Hematopoietic multipotent progenitor cell treated with erythropoietin and hydrocortisone succinate and interleukin-3 and kit ligand, for 4 days (in vitro differentiated cells): ENCODE data around the gene EXOC3.
"Not testable (repeated sequence)": the region's sequence is repeated elsewhere in the genome, so short reads cannot be mapped to it uniquely, and the experiment has no call there.

ENCODE experiments used
- DNase-seq: peaks from one replicate; pipeline ENCODE4 v3.0.0-alpha.2; 2015

The EXOC3 gene

DNA sequence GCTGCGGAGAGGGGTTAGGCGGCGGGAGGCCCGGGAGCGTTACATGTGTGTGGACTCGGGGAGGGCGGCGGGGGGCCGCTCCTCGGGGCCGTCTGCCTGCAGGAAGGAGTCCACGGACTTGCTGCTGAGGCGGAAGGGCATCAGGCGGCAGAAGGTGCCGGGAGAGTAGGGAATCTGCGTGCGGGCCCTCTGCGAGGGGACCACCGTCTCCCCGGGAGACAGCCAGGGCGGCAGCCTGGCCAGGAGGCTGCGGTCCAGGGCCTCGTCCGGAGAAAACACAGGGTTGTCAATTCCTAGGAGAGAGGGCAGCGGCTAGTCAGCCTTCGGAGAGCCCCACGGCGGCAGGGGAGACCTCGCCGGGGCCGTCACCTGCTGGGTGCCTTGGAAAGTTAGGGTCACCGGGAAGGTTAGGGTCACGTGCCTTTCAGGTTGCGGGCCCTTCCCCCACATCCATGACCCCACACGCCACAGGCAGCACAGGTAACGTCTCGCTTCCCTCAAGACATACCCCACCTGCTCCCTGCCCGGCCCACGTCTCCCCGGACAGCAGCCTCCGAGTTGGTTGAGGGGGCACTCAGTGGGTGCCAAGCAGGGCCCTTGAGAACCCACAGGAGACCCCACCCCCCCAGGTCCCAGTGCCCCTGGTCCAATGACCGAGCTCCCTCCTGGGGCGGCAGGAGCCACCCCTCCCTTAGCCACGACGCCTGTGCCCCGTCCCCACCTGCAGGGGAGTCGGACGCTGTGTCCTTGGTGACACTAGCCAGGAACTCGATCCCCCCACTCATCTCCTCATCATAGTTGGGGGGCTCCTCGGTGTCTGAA is 32.1 kb downstream of the EXOC3 start:
- DNase-seq = no peak

DNA sequence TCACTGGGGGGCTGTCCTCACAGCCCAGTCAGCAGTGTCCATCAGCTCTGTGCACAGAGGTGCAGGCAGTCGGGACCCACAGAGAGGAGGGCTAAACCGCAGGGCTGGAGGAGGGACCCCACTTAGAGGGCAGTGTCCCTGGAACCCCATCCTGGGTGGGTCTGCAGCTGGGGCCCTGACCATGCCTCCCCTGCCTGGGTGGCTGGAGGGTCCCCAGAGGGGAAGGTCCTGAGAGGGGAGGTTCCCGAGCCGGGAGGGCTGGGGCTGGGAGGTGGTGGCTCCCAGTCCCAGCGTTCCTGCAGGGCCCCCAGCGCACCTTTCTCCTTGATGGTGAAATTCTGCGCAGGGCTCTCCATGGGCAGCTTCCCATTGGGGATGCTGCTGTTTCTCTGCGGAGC is 32.7 kb downstream of the EXOC3 start:
- DNase-seq = no peak

DNA sequence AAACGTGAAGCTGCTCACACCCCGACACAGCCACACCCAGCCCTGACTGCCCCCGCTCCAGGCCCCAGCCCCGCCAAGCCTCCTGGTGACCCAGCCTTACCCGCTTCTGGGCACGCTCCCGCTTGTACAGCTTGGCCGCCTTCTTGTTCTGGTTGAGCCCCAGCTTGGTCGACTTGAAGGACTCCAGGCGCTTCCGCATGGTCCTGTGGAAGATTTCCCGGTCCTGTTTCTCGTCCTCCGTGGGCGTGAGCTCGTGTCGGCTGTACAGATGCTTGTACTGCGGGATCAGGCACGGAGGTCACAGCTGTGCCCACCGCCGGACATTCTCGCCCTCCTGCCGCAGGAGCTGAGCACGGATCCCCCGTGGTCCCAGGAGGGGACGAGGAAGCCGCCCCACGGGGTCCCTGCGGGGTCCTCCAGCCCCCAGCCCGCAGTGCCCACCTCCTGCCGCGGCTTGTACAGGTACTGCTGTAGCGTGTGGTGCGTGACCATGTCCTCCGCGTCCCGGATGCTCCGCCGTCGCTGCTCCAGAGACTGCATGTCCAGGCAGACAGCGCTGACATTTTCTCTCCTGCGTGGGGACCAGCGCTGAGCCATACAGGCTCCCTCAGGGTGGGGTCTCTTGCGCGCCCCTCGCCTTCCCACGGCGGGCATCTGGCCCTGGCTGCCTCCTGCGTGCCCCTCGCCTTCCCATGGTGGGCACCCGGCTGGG is 33.3 kb downstream of the EXOC3 start:
- no peak for DNase-seq

DNA sequence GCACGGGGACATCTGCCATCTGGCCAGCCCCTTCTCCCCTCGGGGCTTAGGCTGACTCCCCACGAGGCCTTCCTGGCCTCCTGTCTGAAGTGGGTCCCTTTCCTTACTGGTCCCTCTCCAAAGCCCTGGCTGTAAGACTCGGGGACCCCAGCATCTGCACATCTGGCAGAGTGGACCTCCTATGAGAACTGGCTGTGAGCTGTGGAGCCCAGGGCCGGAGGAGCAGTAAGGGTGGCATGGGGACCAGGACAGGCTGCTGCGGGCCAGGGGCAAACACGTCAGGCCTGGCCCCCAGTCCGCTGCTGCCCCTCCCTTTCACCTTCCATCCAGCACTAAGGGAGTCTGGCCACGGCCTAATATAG is 33.8 kb downstream of the EXOC3 start:
- DNase-seq = no peak

DNA sequence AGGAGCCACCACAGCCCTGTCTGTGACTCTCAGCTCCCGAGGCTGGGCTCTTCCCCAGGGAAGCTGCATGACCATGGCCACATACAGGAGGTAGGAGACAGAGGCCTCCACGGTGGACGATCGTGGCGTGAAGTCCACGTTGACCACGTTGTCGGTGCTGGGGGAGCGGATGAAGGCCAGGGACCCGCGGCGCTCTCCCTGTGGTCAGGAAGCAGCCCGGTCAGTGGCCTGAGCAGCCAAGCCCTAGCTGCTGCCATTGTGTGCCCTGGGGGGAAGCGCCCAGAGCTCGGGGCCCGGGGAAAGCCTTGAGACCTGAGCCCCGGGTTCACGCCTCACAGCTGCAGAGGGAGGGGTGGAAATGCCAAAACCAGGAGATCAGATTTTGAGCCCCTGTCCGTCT is 34.3 kb downstream of the EXOC3 start:
- DNase-seq = no peak

DNA sequence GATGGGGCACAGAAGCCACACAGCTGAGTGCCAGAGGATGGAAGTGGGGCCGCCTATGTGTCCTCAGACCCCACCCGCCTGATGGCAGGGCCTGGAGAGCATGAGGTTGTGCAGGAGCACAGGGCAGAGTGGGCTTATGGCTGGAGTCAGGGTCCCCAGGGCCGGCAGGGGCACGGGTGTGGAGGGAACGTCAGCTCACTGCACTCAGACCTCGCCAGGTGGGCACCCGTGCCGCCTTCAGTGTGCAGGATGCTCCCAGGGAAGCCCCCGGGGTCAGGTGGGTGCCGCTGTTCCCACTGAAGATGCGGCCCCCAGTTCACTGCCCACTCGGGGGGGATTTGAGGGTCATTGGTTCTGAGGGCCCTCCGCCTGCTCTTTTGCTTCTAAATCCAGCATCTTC is 34.9 kb downstream of the EXOC3 start:
- no peak for DNase-seq

DNA sequence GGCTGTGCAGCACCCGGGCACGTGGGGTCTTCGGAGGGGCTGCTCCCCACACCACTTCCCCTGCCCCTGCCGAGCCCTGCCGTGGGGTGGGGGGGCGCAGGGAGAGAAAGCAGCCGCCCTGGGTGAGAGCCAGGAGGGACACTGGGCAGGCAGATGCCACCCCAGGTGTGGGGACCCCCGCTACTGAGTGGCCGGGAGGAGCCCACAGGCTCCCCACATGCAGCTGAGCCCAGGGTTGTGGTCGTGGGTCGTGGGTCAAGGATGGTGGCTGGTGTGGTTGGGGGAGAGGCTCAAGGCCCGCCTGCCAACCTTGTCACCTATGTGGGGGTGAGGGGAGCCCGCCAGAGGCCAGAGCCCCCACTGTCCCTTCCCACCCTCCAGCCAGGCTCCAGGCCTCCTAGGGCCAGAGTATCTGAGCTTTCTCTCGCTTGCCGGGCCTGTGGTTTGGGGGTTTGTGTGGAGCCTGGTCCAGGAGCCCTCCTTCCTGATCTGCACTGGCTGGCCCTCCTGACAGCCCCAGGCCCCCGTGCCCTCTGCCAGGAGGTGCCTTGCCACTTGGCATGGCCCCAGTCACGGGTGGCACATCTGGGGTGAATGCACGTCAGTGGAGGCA is 35.5 kb downstream of the EXOC3 start:
- no peak for DNase-seq

DNA sequence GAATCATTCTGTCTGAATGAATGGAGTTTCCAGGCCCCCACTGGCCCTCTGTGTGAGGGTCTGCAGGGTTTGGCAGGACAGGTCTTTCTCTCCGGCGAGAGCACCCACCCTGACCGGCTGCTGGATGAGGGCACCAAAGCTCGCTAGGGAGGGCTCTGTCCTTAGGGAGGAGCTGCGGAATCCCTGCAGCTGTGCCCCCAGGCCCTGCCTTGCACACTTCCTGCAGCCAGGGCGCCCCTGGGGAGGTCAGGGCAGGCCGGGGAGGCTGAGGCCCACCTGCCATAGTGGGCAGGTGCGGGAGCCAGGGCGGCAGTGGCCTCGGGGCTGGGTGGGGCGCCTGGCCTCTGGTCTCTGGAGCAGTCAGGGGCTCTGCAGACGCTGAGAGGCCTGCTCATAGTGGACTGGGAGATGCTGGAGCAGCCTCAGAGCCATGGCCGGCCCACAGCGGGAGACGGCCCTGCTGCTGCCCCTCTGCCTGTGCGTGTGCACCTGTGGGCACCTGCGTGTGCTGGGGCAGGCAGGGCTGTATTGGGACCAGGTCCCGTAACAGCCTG is 36.1 kb downstream of the EXOC3 start:
- no peak for DNase-seq

DNA sequence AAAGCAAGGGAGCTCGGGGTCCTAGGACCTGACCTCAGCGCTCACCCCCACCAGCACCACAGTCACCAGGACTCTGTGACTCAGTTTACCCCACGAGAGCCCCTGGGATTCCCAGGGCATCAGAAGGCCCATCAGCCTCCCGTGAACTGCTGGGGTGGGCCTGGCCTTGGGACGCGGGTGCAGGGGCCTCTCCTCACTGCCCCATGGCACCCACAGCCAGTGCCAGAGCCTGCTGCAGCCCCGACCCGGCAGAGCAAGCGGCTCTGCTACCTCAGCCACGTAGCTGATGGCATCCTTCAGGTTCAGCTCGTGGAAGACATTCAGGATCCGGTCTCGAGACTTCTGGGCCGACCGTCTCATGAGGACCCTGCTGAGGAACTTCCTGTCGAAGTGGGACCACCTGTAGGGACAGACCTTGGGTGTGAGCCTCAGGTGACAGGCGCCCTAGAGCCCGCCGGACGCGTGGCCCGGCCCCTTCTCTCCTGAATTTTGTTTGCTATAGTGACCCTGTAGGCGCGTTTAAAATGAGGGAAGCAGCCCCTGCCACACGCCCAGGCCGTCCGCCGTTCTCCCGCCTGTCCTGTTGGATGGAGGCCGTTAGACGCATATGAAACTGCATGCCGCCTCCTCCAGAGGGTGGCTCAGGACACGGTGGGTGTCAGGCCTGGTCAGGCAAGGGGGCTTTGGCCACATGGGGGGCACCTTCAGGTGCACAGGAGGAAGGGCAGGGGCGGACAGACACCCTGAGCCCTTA is 36.8 kb downstream of the EXOC3 start:
- DNase-seq = no peak

DNA sequence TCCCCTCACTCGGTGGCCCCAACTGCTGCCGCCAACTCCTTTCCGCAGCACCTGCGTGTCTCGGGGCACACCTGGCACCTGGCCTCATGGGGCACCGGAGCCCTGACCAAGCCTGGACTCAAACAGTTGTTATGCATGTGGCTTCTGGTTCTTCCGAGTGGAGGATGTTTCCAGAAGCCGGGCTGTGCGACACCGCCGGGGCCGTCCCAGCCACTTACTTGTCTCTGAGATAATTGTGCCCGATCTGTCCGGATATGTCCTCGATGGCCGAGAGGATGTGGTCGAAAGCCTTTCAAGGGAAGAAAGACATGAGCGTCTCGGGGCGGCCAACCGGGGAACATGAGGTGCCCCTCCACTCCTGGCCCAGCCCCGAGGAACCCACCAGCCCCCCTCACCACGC is 38.4 kb downstream of the EXOC3 start:
- DNase-seq = no peak

DNA sequence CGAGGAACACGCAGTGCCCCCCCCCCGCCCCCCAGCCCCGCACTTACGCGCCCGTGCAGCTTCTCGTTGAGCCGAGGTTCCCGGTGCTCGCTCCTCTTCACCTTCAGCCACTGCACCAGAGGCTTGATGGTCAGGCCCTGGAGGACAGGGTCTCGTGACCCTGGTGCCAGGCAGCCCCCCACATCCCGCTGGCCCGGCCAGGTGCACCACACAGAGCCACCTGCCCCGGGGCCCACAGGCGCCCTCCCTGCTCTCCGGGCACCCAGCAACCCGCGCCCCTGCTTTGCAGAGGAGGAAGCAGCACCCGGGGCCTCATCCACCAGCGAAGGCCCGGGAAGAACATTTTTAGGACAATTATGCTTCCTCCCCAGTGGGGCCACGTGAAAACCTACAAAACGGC is 39.0 kb downstream of the EXOC3 start:
- no peak for DNase-seq

DNA sequence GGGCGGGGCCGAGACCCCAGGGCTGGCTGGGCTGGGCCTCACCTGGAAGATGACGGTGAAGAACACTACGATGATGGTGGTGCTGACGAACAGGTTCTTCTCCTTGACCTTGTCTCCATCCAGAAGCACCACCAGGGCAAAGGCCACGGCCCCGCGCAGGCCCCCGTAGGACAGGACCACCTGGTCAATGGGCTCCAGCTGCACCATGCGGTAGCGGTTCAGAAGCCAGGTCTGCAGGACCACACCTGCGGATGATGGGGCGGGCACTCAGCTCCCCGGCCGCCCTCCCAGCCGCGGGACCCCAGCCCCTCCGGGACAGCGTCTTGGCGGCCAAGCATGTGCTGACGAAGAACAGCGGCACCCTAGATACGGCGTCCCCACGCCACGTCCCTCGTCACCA is 39.5 kb downstream of the EXOC3 start:
- DNase-seq = no peak

DNA sequence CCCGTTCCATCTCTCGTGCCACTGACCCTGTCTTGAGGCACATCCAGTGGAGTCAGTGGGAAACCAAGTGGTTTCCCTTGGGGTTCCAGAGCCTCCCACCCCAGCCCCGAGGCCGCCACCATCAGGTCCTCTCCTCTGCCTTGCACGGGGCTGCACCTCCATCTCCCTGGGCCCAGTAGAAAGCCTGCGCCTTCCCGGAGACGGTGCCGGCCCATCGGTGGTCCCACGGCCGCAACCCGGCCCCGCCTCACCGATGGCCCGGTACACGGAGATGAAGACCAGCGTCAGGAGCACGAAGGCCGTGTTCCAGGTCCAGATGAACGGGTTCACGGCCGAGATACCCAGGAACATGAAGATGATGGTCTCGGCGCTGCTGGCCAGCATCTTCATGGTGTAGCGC is 40.0 kb downstream of the EXOC3 start:
- no peak for DNase-seq

DNA sequence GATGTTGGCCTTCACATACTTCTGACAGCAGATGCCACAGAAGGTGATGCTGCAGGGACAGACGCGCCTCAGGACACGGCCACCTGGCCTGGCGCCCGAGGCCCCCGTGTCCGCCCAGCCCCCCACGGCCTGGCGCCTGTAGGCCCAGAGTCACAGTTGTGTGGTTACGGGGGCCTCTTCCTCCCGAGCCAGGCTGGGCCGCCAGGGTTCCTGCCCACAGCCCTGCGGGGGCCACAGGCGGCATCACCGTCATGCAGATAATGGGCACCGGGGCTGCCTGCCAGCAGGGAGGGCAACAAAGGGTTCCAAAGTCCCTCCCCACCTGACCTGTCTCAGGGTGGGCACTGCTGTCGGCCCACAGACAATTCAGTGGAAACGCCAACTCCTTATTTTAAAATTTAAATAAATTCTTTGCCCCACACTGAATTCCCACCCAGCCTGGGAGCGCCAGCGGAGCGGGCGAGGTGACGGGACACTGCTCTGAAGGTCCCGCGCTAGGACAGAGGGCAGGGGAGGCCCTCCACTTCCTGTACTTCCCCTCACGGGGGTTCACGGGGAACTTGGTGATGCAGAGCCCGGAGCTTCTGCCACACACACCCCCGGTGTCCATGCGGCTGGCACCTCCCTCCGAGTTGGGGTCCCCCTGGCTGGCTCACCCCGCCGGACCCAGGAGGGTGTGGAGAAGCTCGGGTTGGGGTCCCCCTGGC is 40.6 kb downstream of the EXOC3 start:
- DNase-seq = peak; percentile 78

DNA sequence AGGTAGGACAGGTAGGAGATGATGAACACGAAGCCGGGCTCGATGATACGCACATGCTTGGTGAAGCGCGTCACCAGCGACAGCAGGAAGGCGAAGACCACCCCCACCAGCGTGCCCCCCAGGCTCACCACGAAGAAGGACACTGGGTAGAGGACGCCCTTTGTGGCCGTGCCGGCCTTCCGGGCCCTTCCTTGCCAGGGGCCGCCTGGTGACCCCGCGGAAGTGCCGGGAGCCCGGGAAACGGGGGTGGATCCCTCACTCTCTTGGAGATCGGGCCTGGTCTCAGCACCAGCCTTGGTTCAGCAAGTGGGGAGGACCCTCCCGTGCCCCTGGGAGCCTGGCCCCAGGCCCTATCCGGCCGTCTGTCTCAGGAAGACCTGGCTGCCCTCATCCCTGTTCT is 41.6 kb downstream of the EXOC3 start:
- DNase-seq = no peak

DNA sequence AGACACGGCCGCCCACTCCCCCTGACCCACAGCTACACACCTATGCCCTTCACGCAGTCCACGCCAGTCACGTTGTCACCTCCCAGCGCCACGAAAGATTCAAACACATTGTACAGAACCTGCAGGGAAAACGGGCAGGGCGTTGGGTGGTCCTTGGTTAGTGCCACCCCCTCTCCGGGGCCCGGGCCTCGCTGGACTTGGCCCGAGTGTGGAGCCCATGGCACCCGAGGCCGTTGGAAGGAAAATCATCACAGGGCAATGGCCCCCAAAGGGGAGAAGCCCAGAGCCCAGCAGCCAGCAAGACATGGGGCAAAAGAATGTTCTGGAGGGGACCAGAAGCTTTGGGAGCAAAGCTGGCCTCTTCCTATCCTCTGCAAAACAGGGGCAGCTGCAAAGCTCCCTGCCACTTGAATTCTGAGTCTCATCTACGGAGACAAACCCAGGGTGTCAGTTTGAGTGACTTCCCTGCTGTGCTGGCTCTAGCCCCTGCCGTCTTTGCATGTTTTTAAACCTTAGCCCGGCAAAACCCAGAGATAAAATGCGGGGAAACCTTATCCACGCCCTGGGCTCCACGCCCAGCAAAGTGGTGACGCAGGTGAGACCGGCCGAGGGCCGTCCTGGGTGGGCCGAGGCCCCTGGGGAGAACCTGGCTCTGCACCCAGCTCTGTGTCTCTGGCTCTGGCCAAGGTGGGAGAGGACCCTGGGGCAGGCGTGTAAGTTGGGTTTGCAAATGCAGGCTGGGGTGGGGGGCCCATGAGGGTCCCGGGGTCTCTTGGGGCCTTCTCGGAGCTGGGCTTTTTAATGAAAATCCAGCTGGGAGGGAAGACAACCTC is 42.4 kb downstream of the EXOC3 start:
- peak; percentile 48 for DNase-seq

DNA sequence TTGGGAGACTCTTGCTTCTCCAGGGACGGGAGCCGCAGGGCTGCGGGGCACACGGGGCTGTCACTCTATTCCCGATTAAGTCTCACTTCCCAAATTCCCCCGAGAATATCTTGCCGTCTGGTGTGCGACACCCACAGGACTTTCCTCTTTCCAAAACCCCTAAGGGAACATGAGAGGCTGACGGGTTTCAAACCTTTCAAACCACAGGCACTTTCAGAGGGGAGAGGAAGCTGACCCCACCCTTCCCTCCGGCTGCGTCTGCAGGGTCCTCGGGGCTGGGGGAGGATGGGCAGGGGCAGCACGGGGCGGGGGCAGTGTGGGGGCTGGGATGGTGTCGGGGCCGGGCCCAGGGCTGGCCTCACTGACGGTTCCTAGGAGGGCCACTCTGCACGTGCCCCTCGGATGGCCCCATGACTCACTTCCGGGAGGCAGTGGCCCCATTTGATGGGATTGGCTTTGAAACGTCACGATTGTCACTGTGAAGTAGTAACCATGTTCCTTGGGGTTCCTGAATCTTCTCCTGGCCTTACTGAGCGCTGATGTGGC is 43.0 kb downstream of the EXOC3 start:
- DNase-seq = peak; percentile 74

DNA sequence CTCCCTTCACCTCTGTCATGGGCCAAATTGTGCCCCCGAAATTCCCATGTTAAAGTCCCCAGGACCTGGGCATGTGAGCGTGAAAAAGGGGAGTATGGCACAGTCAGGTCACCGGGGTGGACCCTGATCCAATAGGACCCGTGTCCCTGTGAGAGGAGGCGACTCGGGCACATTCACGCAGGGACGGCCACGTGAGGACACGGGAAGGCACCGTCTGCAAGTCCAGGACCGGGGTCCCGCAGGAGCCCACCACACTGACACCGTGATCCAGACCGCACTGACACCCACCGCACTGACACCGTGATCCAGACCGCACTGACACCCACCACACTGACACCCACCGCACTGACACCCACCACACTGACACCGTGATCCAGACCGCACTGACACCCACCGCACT is 43.6 kb downstream of the EXOC3 start:
- DNase-seq = not testable (repeated sequence)

DNA sequence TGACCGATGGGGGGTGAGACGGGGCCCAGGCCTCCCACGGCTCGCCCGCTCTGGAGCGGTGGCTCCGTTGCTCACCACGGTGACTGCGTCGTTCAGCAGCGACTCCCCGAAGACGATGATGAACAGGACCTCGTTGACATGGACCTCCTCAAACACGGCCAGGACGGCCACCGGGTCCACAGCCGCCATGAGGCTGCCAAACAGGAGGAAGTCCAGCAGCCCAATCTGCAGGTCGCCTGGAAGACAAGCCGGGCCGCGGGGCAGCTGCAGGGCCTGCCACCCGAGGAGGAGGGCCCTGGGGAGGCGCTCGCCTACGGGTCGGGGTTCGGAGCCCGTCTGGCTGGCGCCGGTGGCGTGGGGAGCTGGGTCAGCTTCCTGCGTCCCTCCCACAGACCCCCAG is 45.3 kb downstream of the EXOC3 start:
- DNase-seq = no peak

DNA sequence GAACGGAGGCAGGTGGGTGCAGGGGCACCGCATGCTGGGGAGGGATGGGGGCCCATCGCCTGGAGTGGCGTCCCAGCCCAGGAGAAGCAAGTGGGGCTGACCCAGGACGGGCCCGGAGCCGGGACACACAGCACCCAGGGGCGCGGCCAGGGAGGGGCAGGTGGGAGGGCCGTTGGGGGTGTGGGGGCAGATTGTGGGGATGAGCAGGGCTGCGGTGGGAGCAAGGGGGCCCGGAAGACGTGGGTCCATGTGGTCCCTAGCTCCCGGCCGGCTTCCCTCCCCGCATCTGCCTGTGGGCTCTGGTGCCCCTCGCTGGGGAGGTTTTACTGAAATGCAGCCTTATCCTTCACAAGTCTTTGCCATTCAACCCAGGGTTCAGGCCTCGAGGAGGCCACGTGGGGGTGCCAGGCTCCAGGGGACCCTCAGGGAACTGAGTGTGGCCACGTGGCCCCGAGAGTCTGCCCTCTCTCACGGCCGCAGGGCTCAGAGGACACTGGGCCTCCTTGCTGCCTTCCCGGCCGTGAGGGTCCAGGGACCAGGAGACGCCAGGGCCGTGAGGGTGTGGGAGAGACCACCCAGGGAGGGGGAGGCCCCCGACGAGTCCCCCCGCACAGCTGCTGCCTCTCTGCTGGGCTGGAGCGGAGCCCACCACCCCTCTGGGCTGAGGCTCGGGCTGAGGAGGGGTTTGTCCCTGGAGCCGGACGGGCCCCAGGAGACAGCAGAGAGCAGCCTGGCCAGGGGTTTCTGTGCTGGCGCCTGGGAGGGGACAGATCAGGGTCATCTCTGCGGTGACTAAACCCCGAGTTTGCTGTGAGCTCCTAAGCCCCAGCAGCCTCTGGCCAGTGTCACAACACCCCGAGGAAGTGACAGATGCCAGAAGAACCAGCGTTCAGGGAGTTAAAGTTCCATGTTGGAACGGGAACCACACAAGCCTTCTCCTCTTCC is 46.0 kb downstream of the EXOC3 start:
- no peak for DNase-seq
